ENCODE data around the gene PFDN2. TPM values are rescaled to one million over a fixed set of nuclear protein-coding genes. Genes with fewer than 3 reads are reported as not detected.

The PFDN2 gene
- total and polyA plus RNA-seq, 2 of the 4 experiments (the other 2 are of a cell fraction) = 62.4 to 179 TPM

GRCh38 chr1:161080441-161081405 is 37.1 kb downstream of the PFDN2 start:
- peaks cover 28% of the 10 kb centered on the region for H3K4me1 ChIP-seq (ENCODE audit: control insufficient read depth, insufficient read depth, low read length)
- no TSS peak for BruUV-seq (replicated peaks)
- H3K9me3 ChIP-seq (ENCODE audit: control insufficient read depth, insufficient read depth, low read length) = no peaks in the 10 kb centered on the region
- H4K8ac ChIP-seq (ENCODE audit: low read depth in 2 of 2, low read length in 2 of 2) = peak overlapping the region in 1 of 2 experiments; percentile 50; a peak in 2 of 4 replicates
- ChIA-PET POLR2A (ENCODE audit: unreplicated experiment) (no interaction called here), CTCF (no interaction called here)
- H2BK120ac ChIP-seq (ENCODE audit: low read depth, low read length) = peak overlapping the region; percentile 38; the same call in 1 of the 2 replicates
- peak overlapping the region; percentile 65 for H3K4ac ChIP-seq (ENCODE audit: low read depth, low read length)
- peak overlapping the region; percentile 66; the same call in 2 of the 3 replicates for H2BK15ac ChIP-seq (ENCODE audit: low read depth, low read length)
- no peak overlapping the region for H3K4me3 ChIP-seq (ENCODE audit: insufficient read depth, low read depth, low read length)
- H2AFZ ChIP-seq (replicated peaks; ENCODE audit: low read length, poor library complexity) = peak overlapping the region; percentile 68
- H3K27ac ChIP-seq (ENCODE audit: insufficient read depth, low read length) = no peak overlapping the region
- ATAC-seq (ENCODE audit: low read depth) (no peak), DNase-seq (no peak)
- H2BK20ac ChIP-seq (ENCODE audit: low read depth, low read length) = 0 out of 2 replicates have a peak overlapping the region, but pooled peaks have one; percentile 25
- H3K27me3 ChIP-seq (ENCODE audit: control insufficient read depth, insufficient read depth, low read length) = no peaks in the 10 kb centered on the region
- dilution Hi-C loops (cut with HindIII; ENCODE audit: low sequenced_read_pairs, unreplicated experiment) = no loop called here
- WGBS, 2 experiments (ENCODE audit: extremely low coverage in 2 of 2, insufficient read length in 1 of 2) = 60% methylated on average over 1 of the region's 5 CpGs; no CpG with 5 or more reads in 1 of the 2 experiments
- intact Hi-C loops (cut with micrococcal nuclease) = loop anchor here (5.0 kb wide), 1 partner anchor 33 kb away; the partner anchor contains the start of gene USF1
- H3K9me1 ChIP-seq (ENCODE audit: insufficient read depth, low read length) = peaks cover 22% of the 10 kb centered on the region
- in situ Hi-C loops (cut with MboI; ENCODE audit: low sequenced_read_pairs) = no loop called here
- H4K5ac ChIP-seq (ENCODE audit: low read depth, low read length) = peak overlapping the region; percentile 60; the same call in 1 of the 2 replicates
- TF ChIP-seq CHD1 (IDR thresholded peaks at IDR 0.05; ENCODE audit: low read depth, low read length) = no peak
- TF ChIP-seq ELK1 (IDR thresholded peaks at IDR 0.05; ENCODE audit: borderline replicate concordance, low read depth, low read length) = no peak
- TF ChIP-seq CEBPB (IDR thresholded peaks at IDR 0.05; ENCODE audit: low read depth, low read length) = peak; percentile 60
- no peak for TF ChIP-seq MAZ (IDR thresholded peaks at IDR 0.05; ENCODE audit: borderline replicate concordance, low read depth, low read length)
- TF ChIP-seq RFX5 (IDR thresholded peaks at IDR 0.05; ENCODE audit: low read depth, low read length) = no peak
- no peak for TF ChIP-seq RCOR1 (IDR thresholded peaks at IDR 0.05; ENCODE audit: insufficient replicate concordance, low read length)
- no peak overlapping the region for H3K9ac ChIP-seq (ENCODE audit: low read depth, low read length)
- H4K91ac ChIP-seq (ENCODE audit: insufficient read depth, low read depth, low read length) = no peak overlapping the region
- no peaks in the 10 kb centered on the region for H4K20me1 ChIP-seq (ENCODE audit: insufficient read depth, low read length)
- no peaks in the 10 kb centered on the region for H3K79me1 ChIP-seq (ENCODE audit: low read depth in 1 of 2, low read length in 2 of 2)
- peak overlapping the region; percentile 69 for H2BK5ac ChIP-seq (ENCODE audit: low read depth, low read length, poor library complexity, severe bottlenecking)
- no peaks in the 10 kb centered on the region for H3K36me3 ChIP-seq (ENCODE audit: control insufficient read depth, insufficient read depth, low read length)
- H3K56ac ChIP-seq (ENCODE audit: extremely low read depth, insufficient read depth, low read length) = no peak overlapping the region
- no peak overlapping the region for H3K4me2 ChIP-seq (ENCODE audit: low read depth, low read length)
- H3K23ac ChIP-seq (ENCODE audit: low read depth, low read length) = 0 out of 2 replicates have a peak overlapping the region, but pooled peaks have one; percentile 9
- H2AK9ac ChIP-seq (replicated peaks; ENCODE audit: low read depth, low read length, poor library complexity) = no peak overlapping the region
- no peak overlapping the region for H2AK5ac ChIP-seq (ENCODE audit: low read depth, low read length)
- peak overlapping the region; percentile 69 for H3K14ac ChIP-seq (replicated peaks; ENCODE audit: low read depth, low read length)
- H3K18ac ChIP-seq (ENCODE audit: low read depth, low read length) = peak overlapping the region; percentile 34; the same call in 1 of the 2 replicates
